Activated CD4-positive, alpha-beta T cell treated with anti-CD3 and anti-CD28 coated beads, Interleukin-2, amount 50 U/mL, for 24 hours (primary cell): ENCODE measurements around the gene TNIK.

ENCODE experiments used
- DNase-seq, 2 donors: peaks; one replicate each; pipeline ENCODE4 v3.0.0-alpha.2; 2020; ENCODE audit warnings: low read depth in 1 of 2, low spot score in 1 of 2

Gene TNIK

DNA sequence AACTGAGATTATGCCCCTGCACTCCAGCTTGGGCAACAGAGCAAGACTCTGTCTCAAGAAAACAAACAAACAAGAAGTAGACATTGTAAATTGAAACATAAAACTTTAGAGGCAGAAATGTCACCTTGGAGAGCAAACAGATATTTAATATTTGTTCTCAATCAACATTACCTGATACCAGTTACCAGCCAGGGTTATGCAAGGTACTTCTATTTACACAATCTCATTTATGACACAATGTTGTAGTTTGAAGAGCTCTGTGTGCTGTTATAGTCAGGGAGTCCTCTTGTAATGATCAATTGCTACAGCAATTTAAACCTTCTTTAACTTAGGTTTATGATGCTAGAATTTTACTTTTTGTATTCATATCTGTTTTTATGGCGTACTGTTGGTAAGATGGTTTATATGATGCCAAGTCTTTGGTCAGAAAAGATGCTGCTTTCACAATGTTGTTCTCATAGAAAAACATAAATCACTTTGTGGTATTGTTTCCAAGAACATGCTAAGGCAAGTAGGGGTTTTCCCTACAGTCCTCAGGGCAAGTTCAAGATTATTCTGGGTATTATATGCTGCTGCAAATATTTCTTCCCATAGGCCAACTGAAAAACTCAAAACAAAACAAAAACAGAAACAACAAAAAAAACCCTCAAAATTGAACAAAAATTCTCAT lies 173.5 kb downstream of the TNIK start:
- DNase-seq = no peak

DNA sequence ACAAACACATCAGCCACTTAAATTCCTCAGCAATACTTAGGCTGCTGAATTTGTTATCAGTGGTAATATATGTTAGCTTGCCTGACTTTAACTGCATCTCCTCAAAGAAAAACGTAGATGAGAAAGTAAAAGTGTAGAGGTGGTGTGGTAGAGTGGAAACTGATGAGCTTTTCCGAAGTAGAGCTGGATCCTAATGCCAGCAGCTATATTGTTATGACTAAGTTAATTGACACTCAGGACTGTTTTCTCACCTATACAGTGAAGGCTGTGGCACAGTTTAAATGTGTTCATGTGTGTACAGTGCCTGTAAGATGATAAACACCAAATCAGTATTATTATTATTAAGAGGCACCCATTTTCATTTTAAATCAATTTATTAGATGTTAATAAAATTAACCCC lies 174.9 kb downstream of the TNIK start:
- peak in 1 of 2 donors; percentile 16 for DNase-seq

DNA sequence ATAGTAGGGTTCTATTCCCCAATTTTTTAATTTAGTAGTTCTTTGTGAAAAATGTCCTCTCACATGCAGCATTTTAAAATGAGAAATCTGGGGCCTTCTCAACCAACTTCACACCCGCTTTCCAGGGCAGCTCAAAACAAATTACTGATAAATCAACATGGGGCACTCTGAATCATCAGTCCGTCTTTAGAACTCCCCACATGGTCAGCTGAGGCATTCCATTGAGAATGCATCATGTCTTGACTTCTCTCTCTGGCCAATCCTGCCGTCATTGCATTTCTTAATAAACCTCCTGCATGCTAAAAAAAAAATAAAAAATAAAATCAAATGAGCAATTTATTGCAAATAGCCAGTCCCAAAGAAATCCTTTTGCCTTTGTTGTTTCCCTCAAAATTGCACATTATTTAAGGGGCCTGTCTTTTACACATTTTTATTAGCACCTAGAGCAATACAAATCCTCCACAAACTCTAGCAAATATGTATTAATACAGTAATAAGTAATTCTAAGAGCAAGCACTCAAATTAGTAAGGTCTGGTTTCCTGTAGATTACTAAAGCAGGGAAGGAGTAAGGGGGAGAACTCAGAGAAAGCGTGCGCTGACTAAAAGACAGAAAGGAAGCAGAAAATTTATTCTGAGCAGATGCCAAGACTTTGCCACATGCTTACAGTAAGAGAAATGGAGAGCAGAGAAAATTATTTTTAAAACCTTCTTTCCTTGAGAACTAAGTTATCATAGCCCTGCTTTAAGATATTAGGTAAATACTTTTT lies 175.7 kb downstream of the TNIK start:
- peak in 1 of 2 donors; percentile 15 for DNase-seq

DNA sequence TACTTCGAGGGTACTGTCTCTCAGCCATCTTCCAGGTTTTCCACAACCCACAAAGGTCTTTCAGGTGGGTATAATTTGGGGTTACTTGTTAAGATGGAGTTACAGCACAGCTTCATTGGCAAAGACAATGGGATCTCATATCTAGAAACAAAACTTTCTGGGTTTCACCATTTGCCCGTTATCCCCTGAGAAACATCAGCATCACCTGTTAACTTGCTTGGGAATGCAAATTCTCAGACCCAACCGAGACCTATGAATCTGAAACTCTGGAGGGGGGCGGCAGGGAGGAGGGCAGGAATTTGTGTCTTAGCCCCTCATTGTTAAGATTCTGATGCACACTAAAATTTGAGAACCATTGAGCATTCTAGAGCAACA lies 176.4 kb downstream of the TNIK start:
- no peak for DNase-seq

DNA sequence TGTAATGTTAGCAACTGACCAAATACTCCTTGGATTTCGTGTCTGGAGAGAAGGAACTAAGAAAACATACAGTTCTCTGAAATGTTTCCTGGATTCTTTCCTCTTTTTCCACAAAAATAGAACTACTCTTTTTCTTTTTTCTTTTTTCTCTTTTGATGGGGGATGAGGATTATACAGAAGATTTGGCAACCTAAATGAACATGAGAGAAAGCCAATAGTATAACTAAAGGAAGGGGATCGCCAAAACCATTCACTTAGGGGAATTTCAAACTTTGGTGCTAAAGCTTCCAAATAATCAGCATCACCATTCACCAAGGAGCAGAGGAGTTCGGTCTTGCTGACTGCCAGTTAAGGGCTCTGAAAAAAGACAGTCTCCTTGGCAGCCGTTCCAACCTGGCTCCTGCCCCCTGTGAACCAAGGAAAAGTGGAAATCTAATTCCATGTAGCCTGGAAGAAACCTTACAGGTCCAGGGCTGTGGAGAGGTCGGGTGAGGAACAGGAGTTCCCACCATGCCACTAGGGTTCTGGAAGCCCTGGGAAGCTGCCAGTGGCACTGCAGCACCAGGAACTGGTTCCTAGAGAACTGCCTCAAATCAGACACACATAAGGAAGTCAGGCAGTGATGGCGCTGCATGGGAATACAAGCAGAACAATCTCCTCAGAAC lies 176.9 kb downstream of the TNIK start:
- no peak for DNase-seq

DNA sequence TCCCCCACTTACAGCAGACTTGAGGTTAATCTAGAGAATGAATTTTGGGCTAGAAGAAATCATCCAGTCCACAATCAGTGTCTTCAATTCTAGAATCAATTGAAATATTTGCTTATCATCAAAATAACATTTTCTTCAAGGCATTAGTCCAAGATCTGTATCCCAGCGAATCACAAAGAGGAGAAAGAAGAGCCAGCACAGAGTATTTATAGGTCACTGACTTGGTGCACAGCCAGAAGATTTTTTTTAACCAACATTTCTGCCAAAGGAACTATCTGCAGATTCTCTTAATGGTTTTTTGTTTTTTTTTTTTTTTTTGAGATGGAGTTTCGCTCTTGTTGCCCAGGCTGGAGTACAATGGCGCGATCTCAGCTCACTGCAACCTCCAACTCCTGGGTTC lies 178.2 kb downstream of the TNIK start:
- DNase-seq = no peak

DNA sequence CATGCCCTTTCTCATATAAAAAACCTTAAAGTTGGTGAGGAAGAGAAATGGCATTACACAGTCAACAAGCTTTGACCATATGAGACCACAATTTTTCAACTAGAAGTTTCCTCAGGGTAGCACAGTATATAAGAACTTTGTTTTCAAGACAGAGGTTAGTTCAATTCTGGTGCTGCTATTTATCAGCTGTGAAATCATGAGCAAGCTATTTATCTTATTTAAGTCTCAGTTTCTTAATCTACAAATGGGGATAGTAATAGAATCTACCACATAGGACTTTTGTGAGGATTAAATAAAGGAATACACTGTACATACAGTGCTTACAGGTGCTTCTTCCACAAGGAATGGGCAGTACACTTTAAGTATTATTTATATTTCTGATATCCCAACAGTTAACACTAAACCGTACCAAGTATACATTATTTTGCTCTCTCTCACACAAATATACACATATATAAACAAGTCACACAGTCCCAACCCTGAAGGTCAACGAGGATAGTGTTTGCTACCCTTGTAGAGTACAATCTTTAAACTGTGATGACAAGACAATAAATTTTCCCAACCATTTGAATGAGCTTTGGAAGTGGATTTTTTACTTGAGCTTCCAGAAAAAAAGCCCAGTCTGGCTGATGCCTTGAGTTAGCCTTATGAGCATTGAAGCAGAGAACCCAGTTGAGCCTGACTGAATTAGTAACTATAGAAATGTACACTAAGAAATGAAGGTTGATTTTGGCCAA lies 178.8 kb downstream of the TNIK start:
- no peak for DNase-seq

DNA sequence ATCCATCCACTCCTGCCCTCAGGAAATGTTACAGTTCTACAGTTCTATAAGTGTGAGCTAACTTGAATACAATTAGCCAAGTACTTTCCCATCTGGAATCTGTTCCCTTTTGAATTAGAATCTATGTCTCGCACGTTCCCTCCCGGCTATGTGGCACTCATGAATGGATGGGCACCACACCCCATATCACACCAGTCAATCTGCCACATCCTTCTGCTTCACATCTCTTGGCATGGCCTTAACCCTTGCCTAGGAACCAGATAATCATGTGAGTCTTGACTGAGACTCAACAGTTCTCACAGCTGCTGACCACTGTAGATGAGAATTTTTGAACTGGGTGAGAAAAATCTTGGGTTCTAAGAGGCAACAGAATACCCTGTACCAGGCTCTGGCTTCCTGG lies 180.2 kb downstream of the TNIK start:
- DNase-seq = no peak

DNA sequence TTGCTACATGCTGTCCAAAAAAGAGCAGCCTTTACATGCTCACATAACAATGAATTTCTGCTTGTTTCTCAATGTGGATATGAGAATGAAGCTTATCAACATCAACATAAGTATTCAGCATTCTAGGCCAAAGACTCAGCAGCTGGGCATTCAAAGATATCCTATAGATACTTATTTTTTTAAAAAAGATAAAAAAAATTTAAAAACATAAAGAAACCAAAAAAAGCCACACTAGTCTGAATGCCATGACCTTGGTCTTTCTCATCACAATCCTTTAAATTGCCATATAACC lies 182.0 kb downstream of the TNIK start:
- DNase-seq = no peak

DNA sequence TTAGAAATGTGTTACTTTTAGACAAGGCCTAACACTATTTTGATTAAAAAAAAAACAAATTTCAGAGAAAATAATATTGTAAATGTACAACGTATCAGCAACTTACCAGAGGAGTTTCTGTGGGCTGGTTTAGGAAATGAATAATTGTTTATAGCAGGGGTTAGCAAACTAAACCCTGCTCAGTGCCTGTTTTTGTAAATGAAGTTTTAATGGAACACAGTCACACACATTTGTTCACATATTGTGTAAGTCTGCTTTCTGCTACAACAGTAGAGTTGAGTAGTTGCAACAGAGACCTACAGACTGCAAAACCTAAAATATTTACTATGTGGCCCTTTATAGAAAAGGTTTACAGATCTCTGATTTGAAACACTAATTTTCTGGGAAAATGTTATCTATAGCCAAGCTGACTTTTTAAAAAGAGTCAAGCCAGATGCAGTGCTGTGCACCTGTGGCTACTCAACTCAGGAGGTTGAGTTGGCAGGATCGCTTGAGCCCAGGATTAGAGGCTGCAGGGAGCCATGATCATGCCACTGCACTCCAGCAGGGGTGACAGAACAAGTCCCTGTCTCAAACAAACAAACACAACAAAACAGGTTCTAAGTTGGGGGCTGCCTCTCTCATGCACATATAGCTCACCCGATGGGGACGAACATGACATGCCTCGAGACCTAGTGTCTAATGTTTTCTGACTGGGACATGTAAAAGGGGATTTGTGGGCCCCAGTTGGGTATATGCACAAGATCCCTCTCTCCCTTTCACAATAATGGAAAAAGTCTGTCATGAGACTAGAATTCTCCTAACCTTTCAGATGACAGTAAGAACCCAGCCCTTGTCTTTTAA lies 182.5 kb downstream of the TNIK start:
- DNase-seq = no peak

DNA sequence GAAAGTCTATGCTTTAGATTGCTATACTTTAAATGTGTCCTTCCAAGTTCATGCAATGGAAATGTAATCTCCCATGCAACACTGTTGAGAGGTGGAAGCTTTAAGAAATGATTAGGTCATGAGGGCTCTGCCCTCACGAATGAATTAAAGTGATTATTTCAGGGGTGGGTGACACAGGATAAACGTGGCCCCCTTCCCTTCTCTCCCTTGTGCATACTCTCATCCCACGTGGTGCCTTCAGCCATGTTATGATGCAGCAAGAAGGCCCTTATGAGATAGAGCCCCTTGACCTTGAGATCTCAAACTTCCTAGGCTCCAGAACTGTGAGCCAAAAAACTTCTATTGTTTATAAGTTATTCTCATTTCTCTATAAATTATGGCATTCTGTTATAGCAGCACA lies 183.3 kb downstream of the TNIK start:
- no peak for DNase-seq

DNA sequence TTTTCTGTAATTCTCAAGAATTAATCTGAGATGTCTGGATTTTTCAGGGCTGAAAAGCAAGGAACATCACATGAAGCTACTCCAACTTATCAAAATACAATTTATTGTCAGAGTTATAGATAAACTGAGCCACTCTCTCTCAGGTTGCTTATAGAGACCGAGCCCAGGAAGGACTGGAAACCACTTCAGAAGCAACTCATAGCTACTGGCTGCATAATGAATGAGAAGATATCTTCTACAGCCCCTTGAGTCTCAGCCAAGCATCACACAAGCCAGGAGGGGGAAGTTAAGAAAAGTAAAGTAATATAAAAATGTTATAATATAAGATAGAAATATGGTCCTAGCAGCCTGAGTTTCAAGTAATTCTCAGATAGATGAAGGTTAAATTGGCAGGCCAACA lies 186.0 kb downstream of the TNIK start:
- DNase-seq = no peak

DNA sequence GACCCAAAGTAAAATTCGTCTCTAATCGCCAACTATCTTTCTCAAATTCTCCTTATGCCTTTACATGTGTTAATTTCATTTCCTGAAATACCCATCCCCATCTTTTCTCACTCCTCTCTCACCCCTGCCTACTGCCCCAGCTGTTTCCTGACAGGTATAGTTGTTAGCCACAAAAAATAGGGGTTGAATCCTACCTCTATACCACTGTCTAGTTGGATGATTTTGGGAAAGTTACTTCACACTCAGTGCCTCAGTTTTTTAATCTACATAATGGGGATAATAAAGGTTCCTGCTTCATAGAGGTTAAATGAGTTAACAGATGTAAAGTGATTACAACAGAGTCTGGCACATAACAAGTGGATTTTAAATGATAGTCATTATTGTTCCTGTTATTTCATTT lies 189.7 kb downstream of the TNIK start:
- DNase-seq = no peak

DNA sequence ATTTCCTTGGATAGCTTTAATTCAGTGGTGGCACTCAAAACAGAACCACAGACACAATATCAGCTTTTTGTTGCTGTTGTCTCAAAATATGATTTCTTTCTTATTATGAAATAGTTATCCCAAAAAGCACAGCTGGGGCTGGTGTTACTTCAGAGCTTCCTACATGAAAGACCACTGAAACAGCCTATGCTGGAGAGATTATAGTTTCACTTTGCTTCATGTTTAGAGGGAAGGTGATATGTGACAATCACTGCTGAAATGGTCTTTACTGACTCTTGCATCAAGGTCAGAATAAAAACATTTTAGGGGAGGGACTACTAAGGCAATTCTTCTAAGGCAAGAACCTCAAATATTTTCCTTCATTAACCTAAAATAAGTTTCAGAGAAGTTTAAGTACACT lies 190.7 kb downstream of the TNIK start:
- DNase-seq = no peak

DNA sequence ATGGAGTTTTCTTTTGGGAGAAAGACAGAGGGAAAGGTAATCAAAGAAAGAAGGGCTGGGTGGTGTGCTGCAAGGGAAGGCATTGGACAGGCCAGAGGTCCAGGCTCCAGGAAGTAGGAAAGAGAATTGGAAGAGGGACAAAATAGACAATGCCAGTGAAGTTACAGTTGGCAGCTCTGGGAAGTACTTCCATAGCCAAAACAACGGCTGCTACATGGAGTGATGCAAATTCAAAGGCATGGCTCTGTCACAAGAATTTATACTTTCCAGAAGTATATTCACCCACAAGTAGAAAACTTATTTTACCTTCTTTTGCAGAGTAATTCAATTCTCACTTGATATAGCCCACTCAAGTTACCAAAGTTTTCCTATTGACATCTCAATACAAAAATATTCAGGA lies 191.5 kb downstream of the TNIK start:
- no peak for DNase-seq

DNA sequence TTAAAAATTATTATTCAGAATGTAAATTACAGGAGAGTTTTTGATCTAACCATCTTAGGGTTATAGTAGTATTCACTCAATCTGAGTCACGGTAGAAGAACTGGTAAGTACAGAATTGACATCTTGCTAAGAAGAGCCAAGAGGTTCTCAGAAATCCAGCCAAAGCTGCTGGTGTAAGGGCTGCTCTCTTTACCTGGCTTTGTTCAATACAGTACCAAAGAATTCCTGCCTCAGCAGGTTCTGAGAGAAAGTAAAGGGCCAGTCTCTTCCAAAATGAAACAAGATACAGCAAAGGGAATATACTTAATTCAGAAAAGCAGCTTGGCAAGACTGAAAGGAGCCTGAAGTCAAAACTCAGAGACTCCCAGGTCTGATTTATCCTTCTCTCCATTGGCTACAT lies 193.1 kb downstream of the TNIK start:
- no peak for DNase-seq

DNA sequence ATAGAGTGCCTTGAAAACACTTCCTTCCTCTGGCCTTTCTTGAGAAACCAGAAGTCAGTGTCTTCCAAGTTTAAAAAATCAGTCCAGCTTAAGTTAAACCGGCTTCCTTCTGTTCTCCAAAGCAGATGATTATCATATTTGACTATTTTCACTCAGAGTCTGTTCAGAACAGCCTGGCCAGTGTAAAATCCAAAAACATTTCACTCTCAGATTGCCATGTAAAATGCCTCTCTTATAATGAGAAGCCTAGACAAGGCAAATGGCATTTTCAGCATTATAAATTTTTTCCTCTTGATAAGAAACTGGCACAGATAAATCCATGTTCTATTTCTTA lies 193.5 kb downstream of the TNIK start:
- no peak for DNase-seq

DNA sequence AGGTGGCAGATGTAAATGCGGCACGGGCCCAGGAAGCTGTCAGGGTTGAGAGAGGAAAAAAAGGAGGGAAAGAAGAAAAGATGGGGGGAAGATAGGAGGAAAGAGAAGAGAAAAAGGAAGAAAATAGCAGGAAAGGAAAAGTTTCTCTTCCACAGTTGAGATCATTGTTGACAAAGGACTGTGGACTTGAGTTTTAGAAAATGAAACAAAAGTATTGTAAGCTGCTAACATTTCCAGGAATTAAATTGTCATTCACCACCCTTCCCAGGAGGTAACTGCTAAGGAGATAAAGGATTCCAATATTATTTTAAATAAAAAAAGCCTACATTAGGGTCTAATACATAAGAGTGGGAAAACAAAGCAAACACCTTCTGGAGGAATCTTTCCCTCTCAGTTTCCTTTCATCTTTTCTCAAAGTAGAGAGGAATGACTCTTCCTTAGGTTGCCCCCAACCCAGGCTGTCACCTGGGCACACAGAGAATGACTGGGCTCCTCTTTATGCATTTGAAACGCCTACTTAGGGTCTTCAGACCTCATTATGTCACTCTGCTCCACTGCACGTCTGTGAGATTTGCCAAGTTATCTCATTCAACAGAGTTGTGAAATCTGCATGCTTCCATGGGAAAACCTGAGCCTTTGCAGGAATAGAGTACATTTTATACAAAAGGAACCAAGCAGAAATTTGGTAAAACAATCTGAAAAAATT lies 194.0 kb downstream of the TNIK start:
- DNase-seq = no peak

DNA sequence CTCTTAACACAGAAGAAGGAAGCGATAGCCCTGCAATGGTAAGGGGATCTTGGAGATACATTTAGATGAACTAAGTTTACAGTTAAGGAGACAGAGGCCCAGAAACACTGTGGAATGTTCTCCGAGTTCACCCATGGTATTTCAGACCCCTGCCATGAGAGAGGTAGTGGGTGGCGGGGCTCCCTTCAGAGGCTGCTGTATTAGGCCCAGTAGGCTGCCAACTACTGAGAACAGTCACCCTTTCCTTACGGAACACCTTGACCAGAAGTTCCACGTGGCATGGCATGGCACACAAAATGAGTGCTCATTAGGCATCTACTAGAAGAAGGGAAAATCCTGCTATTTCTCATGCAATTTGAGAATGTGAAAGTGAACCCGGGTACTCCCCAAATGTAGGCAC lies 195.4 kb downstream of the TNIK start:
- DNase-seq = no peak

DNA sequence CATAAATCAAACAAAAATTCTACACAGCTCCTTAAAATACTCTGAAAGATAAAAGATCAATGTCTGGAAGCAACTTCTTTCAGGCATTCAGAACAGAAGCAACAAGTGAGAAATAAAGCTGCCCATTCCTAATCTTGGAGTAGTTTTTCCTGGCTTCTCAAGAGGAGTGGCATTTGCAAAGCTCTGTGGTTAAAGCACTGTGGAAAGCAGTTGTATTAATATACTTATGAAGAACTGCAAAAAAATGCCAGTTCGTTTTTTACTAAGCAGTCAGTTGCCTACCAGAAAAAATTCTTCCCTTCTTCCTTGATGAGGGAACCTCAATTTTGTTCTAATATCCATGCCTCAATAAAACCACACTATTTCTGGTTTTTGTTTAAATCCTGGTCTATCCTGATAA lies 197.8 kb downstream of the TNIK start:
- DNase-seq = no peak

DNA sequence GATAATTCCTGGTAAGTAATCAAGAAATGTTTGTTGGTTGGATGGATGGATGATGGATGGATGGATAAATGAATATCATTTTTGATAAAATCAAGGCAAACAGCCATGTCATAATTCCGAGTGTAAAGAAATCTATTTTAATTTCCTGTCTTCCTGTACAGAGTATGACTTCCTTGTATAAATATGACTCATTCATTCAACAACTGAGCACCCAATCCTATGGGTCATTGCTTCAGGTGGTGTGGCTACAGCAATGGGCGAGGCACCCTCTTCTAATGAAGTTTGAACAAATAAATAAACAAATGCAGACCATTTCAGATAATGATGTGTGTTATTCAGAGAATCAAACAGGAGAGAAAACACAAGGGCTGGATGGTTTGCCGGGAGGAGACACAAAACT lies 198.7 kb downstream of the TNIK start:
- DNase-seq = no peak
